Stimulated activated CD8-positive, alpha-beta memory T cell treated with anti-CD3 and anti-CD28 coated beads, Interleukin-15, amount 100 ng/mL, for 4 hours (primary cell): ENCODE measurements around the gene MPHOSPH8.
"Not testable (repeated sequence)": the region's sequence is repeated elsewhere in the genome, so short reads cannot be mapped to it uniquely, and the experiment has no call there.

Source experiments
- DNase-seq, 2 donors: peaks; one replicate each; pipeline ENCODE4 v3.0.0-alpha.2; 2020; ENCODE audit warnings: low read depth in 2 of 2

Gene MPHOSPH8

GRCh38 chr13:19634256-19634740 lies 839 bp downstream of the MPHOSPH8 start:
- DNase-seq: no peak

- not testable (repeated sequence) for DNase-seq
These were observed 2.5 kb downstream of the MPHOSPH8 start for GRCh38 chr13:19635926-19636325.

GRCh38 chr13:19643652-19644051 lies 10.2 kb downstream of the MPHOSPH8 start:
- DNase-seq: no peak

GRCh38 chr13:19645000-19645399 lies 11.5 kb downstream of the MPHOSPH8 start:
- DNase-seq: no peak

GRCh38 chr13:19646063-19646462 lies 12.6 kb downstream of the MPHOSPH8 start:
- no peak for DNase-seq

- no peak for DNase-seq
These were observed 17.3 kb downstream of the MPHOSPH8 start for GRCh38 chr13:19650742-19651141.

GRCh38 chr13:19657872-19658591 lies 24.6 kb downstream of the MPHOSPH8 start:
- DNase-seq: no peak

GRCh38 chr13:19658831-19659230 lies 25.4 kb downstream of the MPHOSPH8 start:
- DNase-seq: no peak

- DNase-seq: no peak
These were observed 27.7 kb downstream of the MPHOSPH8 start for GRCh38 chr13:19661126-19661525.

- DNase-seq: no peak
These were observed 28.1 kb downstream of the MPHOSPH8 start for GRCh38 chr13:19661561-19661960.

- no peak for DNase-seq
These were observed 30.0 kb downstream of the MPHOSPH8 start for GRCh38 chr13:19663416-19663979.

- no peak for DNase-seq
These were observed 31.2 kb downstream of the MPHOSPH8 start for GRCh38 chr13:19664481-19665230.

GRCh38 chr13:19665427-19665859 lies 32.0 kb downstream of the MPHOSPH8 start:
- no peak for DNase-seq

- no peak for DNase-seq
These were observed 35.3 kb downstream of the MPHOSPH8 start for GRCh38 chr13:19668778-19669177.

GRCh38 chr13:19670147-19670546 lies 36.7 kb downstream of the MPHOSPH8 start:
- no peak for DNase-seq

- DNase-seq: no peak
These were observed 39.5 kb downstream of the MPHOSPH8 start for GRCh38 chr13:19672990-19673389.

- no peak for DNase-seq
These were observed 40.3 kb downstream of the MPHOSPH8 start for GRCh38 chr13:19673473-19674430.

- no peak for DNase-seq
These were observed 41.4 kb downstream of the MPHOSPH8 start for GRCh38 chr13:19674898-19675297.

- no peak for DNase-seq
These were observed 42.7 kb downstream of the MPHOSPH8 start for GRCh38 chr13:19676168-19676567.

- no peak for DNase-seq
These were observed 47.3 kb downstream of the MPHOSPH8 start for GRCh38 chr13:19680751-19681150.

- DNase-seq: no peak
These were observed 48.1 kb downstream of the MPHOSPH8 start for GRCh38 chr13:19681517-19681916.

- DNase-seq: no peak
These were observed 51.6 kb downstream of the MPHOSPH8 start for GRCh38 chr13:19685034-19685433.
